GM12878 (cell line): ENCODE results near the gene QPRT. TPM values are rescaled to one million over a fixed set of nuclear protein-coding genes. Genes with fewer than 3 reads are reported as not detected.

ENCODE experiments used
- ATAC-seq: fragments of 200-7000 bp; cut with Tn5 transposase; 3 replicates; pipeline ENCODE4 v1.9.1; 2020; ENCODE audit warnings: mild to moderate bottlenecking, moderate library complexity
- BruUV-seq: library from RNA; stranded (reverse); fragments of 400-500 nt; replicated peaks from 2 replicates; lab custom pipeline; 2021; lab: Mats Ljungman, UMichigan
- CTCF ChIA-PET: fragments of 300-600 bp; sonication (Branson Sonifier 250); formaldehyde crosslinking; extraction: SDS; loops from one replicate; lab custom pipeline; 2021; ENCODE audit warnings: inconsistent platforms; lab: Yijun Ruan, JAX
- POLR2A ChIA-PET: fragments of 350-600 bp; formaldehyde crosslinking; extraction: SDS; loops from one replicate; lab custom pipeline; 2021; ENCODE audit warnings: inconsistent platforms; lab: Charles Lee
- RAD21 ChIA-PET: fragments of 300-600 bp; sonication (Branson Sonifier 250); formaldehyde crosslinking; loops from one replicate; lab custom pipeline; 2023; ENCODE audit warnings: antibody characterized with exemption; ENCODE audit not compliant: unreplicated experiment; lab: Charles Lee
- SMC1A ChIA-PET: fragments of 300-600 bp; sonication (Branson Sonifier 250); formaldehyde crosslinking; loops from one replicate; lab custom pipeline; 2023; ENCODE audit not compliant: unreplicated experiment, uncharacterized antibody; lab: Charles Lee
- DNase-seq: peaks from one replicate; pipeline ENCODE4 v3.0.0-alpha.2; 2011; ENCODE audit warnings: low read depth, low spot score
- FAIRE-seq: peaks from 3 replicates; lab custom pipeline; 2011; peaks lifted over from hg19 to GRCh38; lab: Jason Lieb, UNC
- H2AFZ ChIP-seq: 2 replicates; pipeline ENCODE4 v1.6.0; 2011; ENCODE audit warnings: low read depth, low read length, control low read depth; ENCODE audit not compliant: control insufficient read depth
- H3K27ac ChIP-seq: 2 replicates; pipeline ENCODE4 v1.5.1; 2011; ENCODE audit warnings: control low read depth; ENCODE audit not compliant: control insufficient read depth, insufficient read depth
- H3K27me3 ChIP-seq, 2 experiments: replicated peaks in 1 of 2; 2 replicates each; pipeline versions ENCODE4 v1.6.0 to v1.6.1; 2011; ENCODE audit warnings: low read length in 1 of 2; ENCODE audit not compliant: control insufficient read depth in 2 of 2, insufficient read depth in 2 of 2
- H3K36me3 ChIP-seq, 2 experiments: 2 replicates each; pipeline ENCODE4 v1.5.1; 2011; ENCODE audit warnings: low read length in 1 of 2; ENCODE audit not compliant: control insufficient read depth in 2 of 2, insufficient read depth in 2 of 2
- H3K4me1 ChIP-seq: 2 replicates; pipeline ENCODE4 v1.6.1; 2011; ENCODE audit warnings: mild to moderate bottlenecking, low read length, moderate library complexity, mixed read lengths; ENCODE audit not compliant: control insufficient read depth, insufficient read depth
- H3K4me2 ChIP-seq: 2 replicates; pipeline ENCODE4 v1.6.0; 2011; ENCODE audit warnings: control low read depth; ENCODE audit not compliant: control insufficient read depth, insufficient read depth
- H3K4me3 ChIP-seq: fragments of 200-600 bp; sonication (generic); 2 replicates; pipeline ENCODE4 v1.5.1; 2016
- H3K79me2 ChIP-seq: 2 replicates; pipeline ENCODE4 v1.6.0; 2011; ENCODE audit warnings: low read length; ENCODE audit not compliant: control insufficient read depth, insufficient read depth
- H3K9ac ChIP-seq: 2 replicates; pipeline ENCODE4 v1.8.0; 2011; ENCODE audit warnings: low read length, control low read depth, mixed read lengths; ENCODE audit not compliant: control insufficient read depth, insufficient read depth
- H3K9me3 ChIP-seq: replicated peaks from 3 replicates; pipeline ENCODE4 v1.5.1; 2011; ENCODE audit warnings: mild to moderate bottlenecking, low read length; ENCODE audit not compliant: control insufficient read depth, insufficient read depth
- H4K20me1 ChIP-seq: 2 replicates; pipeline ENCODE4 v1.6.0; 2011; ENCODE audit not compliant: control insufficient read depth, insufficient read depth
- GATAD2B ChIP-seq: fragments of 450-650 bp; conservative IDR thresholded peaks from 2 replicates; pipeline ENCODE4 v1.6.1; 2017; ENCODE audit warnings: low read depth, mild to moderate bottlenecking, moderate library complexity
- KDM1A ChIP-seq: fragments of 200-600 bp; sonication (generic); IDR thresholded peaks from 2 replicates; pipeline ENCODE4 v1.6.1; 2016; ENCODE audit warnings: borderline replicate concordance
- NFYA ChIP-seq: IDR thresholded peaks from 2 replicates; pipeline ENCODE4 v1.6.1; 2011; ENCODE audit warnings: low read depth, mild to moderate bottlenecking, low read length, improper control_type of control experiment, borderline replicate concordance
- PBX3 ChIP-seq: IDR thresholded peaks from 2 replicates; pipeline ENCODE4 v1.6.1; 2011; ENCODE audit warnings: mild to moderate bottlenecking, low read depth, low read length, moderate library complexity; ENCODE audit not compliant: insufficient replicate concordance
- RUNX3 ChIP-seq: IDR thresholded peaks from 2 replicates; pipeline ENCODE4 v1.6.1; 2012; ENCODE audit warnings: low read length, inconsistent platforms
- SMC3 ChIP-seq: IDR thresholded peaks from 2 replicates; pipeline ENCODE4 v1.6.1; 2011; ENCODE audit warnings: low read length, improper control_type of control experiment, borderline replicate concordance
- TCF3 ChIP-seq: IDR thresholded peaks from 2 replicates; pipeline ENCODE4 v1.6.1; 2012; ENCODE audit warnings: low read depth, mild to moderate bottlenecking, low read length, borderline replicate concordance; ENCODE audit not compliant: insufficient read depth
- ZNF217 ChIP-seq: fragments of 450-650 bp; IDR thresholded peaks from 2 replicates; pipeline ENCODE4 v1.6.1; 2017; ENCODE audit warnings: antibody characterized with exemption, mild to moderate bottlenecking
- ZNF622 ChIP-seq: fragments of 450-650 bp; IDR thresholded peaks from 2 replicates; pipeline ENCODE4 v1.6.1; 2017; ENCODE audit warnings: mild to moderate bottlenecking, inconsistent platforms
- ZZZ3 ChIP-seq: IDR thresholded peaks from 2 replicates; pipeline ENCODE4 v1.6.1; 2011; ENCODE audit warnings: low read depth; ENCODE audit not compliant: control insufficient read depth, insufficient read length
- WGBS: methylation state at CpG from one replicate; pipeline ENCODE4 v1.1.6; 2016; ENCODE audit warnings: low lambda C conversion rate; ENCODE audit not compliant: insufficient replicate concordance, insufficient coverage; ENCODE audit errors: missing lambda C conversion rate; 5-methylcytosine and 5-hydroxymethylcytosine counted together
- in situ Hi-C: fragments of 300-500 bp; cut with MboI; formaldehyde crosslinking; loops from 9 replicates; pipeline ENCODE4 v1.14.3; 2018; ENCODE audit warnings: mixed read lengths
- intact Hi-C: fragments of 100-400 bp; cut with micrococcal nuclease; formaldehyde crosslinking; loops from one replicate; pipeline ENCODE4 v1.14.2; 2022; ENCODE audit not compliant: unreplicated experiment
- polyA plus RNA-seq, 11 experiments: library from polyadenylated mRNA; depleted of rRNA in 4 of 11; unstranded in 6 of 11; stranded (reverse) in 5 of 11; fragments of >200 nt; fragmentation: Nextera tagmentation in 4 of 11; fragmentation: Illumina TruSeq in 1 of 11; extraction: Ambion mirVana in 4 of 11; extraction: Trizol in 1 of 11; gene quantifications; 1 replicate in 1 of 11; 2 replicates in 10 of 11; pipeline versions ENCODE4 v1.2.1 to v1.2.3, GENCODE V29; 2011 to 2016; ENCODE audit warnings: inconsistent platforms in 2 of 11, missing spikeins in 2 of 11, low read depth in 1 of 11
- total RNA-seq, 4 experiments: library from RNA; depleted of rRNA in 3 of 4; stranded (reverse); fragments of >200 nt in 3 of 4; fragmentation: Illumina TruSeq in 1 of 4; extraction: Trizol in 1 of 4; gene quantifications; 2 replicates each; pipeline versions ENCODE4 v1.2.1 to v1.2.3, GENCODE V29; 2013 to 2021
- TF ChIP-seq, protein P1 (sequence below): IDR thresholded peaks from 2 replicates; pipeline ENCODE4 v1.6.1; 2011; ENCODE audit warnings: borderline replicate concordance, low read depth, mild to moderate bottlenecking, moderate library complexity, mixed read lengths, low read length; ENCODE audit not compliant: insufficient read depth; ENCODE audit errors: extremely low read length
- TF ChIP-seq, protein P2 (sequence below): fragments of 450-650 bp; formaldehyde crosslinking; IDR thresholded peaks from 2 replicates; pipeline ENCODE4 v1.4.0; 2022; ENCODE audit warnings: mild to moderate bottlenecking, moderate library complexity

QPRT gene
- total and polyA plus RNA-seq, 10 of the 15 experiments (the other 5 are each of a cell fraction or from before 2014, with no cell fraction given): 2.7 to 43.0 (median 31.3) TPM

DNA sequence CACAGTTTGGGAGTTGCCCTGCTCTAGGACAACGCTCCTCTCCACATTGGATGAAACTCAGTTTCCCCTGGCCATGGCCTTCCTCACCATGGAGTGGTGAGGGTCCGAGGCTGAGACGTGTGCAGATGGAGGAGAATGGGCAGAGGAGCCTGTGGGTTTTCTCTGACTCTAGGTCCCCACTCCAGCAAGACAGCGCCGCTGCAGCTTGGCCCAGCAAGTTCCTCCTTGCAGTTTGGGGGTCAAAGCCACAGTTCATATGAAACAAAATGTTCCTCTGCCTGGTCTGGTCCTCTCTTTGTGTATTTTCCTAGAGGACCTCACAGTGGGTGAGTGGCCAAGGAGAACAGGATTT is 64.5 kb downstream of the QPRT start:
- H3K4me2 ChIP-seq: no peak overlapping the region
- H3K4me1 ChIP-seq: peaks cover 44% of the 10 kb centered on the region
- H3K9ac ChIP-seq: no peak overlapping the region
- DNase-seq: no peak
- intact Hi-C loops (no loop called here), in situ Hi-C loops (no loop called here)
- peaks cover 10% of the 10 kb centered on the region for H3K79me2 ChIP-seq
- FAIRE-seq: no peak
- no peak for ATAC-seq
- ChIA-PET SMC1A (no interaction called here), RAD21 (interaction anchor here (0.6 to 1.5 kb wide), 2 partner anchors 11 to 21 kb away, joined by 3 to 9 read pairs; no protein-coding TSS in a partner anchor), POLR2A (interaction anchor here (0.6 to 1.5 kb wide), 3 partner anchors 11 to 67 kb away, joined by 3 to 4 read pairs (median 3); partner anchors contain the start of gene KIF22), CTCF (interaction anchor here (1.4 to 1.6 kb wide), 2 partner anchors 46 to 76 kb away, joined by 3 read pairs; partner anchors contain the start of gene MVP)
- H3K9me3 ChIP-seq: no peaks in the 10 kb centered on the region; the same call in 2 of the 3 replicates
- no peaks in the 10 kb centered on the region for H3K27me3 ChIP-seq
- 95% methylated on average over 5 of the region's 5 CpGs for WGBS
- H4K20me1 ChIP-seq: no peaks in the 10 kb centered on the region; the same call in 1 of the 2 replicates
- H2AFZ ChIP-seq: no peak overlapping the region
- H3K27ac ChIP-seq: no peak overlapping the region
- TF ChIP-seq SMC3: no peak
- TF ChIP-seq ZNF217: no peak
- no peak for TF ChIP-seq PBX3
- TF ChIP-seq, protein P1, sequence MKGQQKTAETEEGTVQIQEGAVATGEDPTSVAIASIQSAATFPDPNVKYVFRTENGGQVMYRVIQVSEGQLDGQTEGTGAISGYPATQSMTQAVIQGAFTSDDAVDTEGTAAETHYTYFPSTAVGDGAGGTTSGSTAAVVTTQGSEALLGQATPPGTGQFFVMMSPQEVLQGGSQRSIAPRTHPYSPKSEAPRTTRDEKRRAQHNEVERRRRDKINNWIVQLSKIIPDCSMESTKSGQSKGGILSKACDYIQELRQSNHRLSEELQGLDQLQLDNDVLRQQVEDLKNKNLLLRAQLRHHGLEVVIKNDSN: no peak
- no peak for TF ChIP-seq RUNX3
- TF ChIP-seq TCF3: no peak
- no peak for TF ChIP-seq KDM1A
- TF ChIP-seq ZZZ3: no peak
- TF ChIP-seq GATAD2B: no peak
- TF ChIP-seq ZNF622: no peak
- TF ChIP-seq, protein P2, sequence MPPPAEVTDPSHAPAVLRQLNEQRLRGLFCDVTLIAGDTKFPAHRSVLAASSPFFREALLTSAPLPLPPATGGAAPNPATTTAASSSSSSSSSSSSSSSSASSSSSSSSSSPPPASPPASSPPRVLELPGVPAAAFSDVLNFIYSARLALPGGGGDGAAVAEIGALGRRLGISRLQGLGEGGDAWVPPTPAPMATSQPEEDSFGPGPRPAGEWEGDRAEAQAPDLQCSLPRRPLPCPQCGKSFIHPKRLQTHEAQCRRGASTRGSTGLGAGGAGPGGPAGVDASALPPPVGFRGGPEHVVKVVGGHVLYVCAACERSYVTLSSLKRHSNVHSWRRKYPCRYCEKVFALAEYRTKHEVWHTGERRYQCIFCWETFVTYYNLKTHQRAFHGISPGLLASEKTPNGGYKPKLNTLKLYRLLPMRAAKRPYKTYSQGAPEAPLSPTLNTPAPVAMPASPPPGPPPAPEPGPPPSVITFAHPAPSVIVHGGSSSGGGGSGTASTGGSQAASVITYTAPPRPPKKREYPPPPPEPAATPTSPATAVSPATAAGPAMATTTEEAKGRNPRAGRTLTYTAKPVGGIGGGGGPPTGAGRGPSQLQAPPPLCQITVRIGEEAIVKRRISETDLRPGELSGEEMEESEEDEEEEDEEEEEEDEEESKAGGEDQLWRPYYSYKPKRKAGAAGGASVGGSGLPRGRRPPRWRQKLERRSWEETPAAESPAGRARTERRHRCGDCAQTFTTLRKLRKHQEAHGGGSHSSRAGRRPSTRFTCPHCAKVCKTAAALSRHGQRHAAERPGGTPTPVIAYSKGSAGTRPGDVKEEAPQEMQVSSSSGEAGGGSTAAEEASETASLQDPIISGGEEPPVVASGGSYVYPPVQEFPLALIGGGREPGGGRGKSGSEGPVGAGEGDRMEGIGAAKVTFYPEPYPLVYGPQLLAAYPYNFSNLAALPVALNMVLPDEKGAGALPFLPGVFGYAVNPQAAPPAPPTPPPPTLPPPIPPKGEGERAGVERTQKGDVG: no peak
- no peak for TF ChIP-seq NFYA
- TF ChIP-seq, all 136 proteins: peak for 0
- no TSS peak for BruUV-seq
- Histone ChIP-seq H3K36me3 (no peaks in the 10 kb centered on the region; a peak in 2 of 4 replicates), H3K4me3 (no peak overlapping the region)
